Measurements from ENCODE around the gene ABHD11.
A peak's percentile ranks its signal among the peaks of the same experiment; 100 is the strongest.
"Not testable (repeated sequence)": the region's sequence is repeated elsewhere in the genome, so short reads cannot be mapped to it uniquely, and the experiment has no call there.

ABHD11 gene

DNA sequence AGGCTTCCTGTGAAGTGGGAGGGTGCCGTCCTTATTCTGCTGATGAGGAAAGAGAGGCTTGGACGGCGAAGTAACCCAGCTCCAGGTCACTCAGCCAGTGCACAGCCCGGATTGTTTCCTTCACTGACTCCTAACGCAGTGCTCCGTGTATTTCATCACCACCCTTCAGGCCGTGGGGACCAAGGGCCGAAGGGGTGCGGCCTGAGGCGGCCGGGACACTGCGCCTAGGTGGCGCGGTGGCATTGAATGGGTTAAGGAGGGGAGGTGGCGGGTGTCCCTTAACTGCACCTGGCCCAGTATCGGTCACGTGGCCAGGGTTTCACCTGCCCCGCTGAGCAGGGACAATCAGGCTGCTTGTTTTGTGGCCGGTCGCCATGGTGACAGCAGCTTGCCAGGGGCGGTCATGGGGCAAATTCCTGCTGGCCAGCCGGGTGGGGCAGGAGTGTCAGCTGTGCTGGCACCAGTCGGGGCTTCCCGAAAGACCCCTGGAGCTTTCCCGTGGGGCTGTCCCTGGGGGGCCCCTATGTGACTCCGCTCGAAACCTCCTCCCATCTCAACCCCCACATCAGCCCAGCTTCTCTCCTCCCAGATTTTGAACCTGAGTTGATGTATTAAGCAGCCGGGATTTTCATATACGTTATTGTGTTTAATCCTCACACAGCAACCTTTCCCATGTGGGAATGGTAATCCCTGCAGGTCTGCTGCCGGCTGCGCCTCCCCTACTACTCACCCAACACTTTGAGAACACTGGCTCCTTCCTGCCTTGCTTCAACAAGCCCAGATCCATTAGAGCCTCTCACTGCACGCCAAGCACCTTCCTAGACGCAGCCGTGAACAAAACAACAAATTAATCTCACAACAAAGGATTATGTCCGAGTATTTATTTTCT is 4.4 kb upstream of the ABHD11 start:
- DNase-seq, result no peak

DNA sequence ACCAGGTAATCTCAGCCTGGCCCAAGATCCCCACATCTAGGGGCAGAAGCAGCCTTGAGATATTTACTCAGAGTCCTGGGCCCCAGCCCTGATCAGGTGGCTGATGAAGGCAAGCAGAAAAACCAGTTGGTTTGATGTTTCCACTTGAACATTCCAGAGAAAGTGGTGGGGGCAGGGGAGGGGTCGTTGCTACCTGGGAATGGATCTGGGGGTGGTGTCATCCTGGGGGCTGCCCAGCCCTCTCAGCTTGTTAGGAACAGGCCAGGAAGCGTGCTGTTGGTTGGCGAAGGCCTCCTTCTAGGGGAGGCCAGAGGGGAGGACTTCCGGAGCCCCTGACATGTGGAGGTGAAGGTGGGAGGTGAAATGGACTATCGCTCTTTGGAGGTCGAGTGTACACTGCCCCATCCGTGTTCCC is 3.7 kb upstream of the ABHD11 start:
- DNase-seq, result no peak

DNA sequence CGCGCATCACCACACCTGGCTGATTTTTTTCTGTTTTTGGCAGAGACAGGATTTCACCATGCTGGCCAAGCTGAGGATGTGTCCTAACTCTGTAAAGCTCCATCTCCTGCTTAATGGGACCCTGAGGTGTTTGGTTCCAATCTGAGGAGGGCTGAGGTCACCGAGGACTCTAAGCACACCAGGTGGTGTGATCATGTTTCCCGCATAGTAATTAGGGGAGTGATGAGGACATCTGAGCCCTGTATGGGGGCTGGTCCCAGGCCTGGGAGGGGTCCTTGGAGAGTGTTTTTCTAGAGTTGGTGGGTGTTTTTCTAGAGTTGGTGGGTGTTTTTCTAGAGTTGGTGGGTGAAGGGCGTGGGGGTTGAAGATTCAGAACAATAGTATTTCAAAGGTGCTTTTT is 3.0 kb upstream of the ABHD11 start:
- no peak for DNase-seq

DNA sequence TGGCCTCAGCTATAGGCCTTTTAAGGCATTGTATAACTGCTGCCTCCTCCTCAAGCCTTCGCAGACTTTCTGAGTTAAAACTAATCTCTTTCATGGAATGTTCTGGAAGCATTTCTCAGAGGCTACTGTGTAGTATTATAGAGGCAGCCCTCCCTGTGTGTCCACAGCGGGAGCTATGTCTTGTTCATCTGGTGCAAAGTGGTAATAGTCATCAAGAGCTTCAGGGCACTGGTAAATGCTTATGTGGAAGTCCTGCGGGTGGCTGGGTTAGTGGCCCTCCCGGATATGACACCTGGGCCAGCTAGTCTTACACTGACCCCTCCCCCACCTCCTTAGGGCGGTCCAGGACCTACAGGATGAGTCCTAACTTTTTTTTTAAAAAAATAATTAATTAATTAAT is 2.2 kb upstream of the ABHD11 start:
- DNase-seq, result no peak

DNA sequence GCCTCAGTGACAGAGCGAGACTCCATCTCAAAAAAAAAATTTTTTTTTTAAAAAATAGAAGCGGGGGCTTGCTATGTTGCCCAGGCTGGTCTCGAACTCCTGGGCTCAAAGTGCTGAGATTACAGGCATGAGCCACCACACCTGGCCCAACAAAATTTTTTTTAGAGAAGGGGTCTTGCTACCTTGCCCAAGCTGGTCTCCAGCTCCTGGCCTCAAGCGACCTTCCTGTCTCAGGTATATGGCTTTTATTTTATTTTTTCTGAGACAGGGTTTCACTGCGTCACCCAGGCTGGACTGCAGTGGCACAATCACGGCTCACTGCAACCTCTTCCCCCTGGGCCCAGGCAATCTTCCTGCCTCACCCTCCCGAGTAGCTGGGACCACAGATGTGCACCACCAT is 1.6 kb upstream of the ABHD11 start:
- no peak for DNase-seq

GRCh38 chr7:73739387-73739767 is 775 bp upstream of the ABHD11 start:
- DNase-seq, result no peak

- peak; percentile 38 to 61 for DNase-seq
These were observed 386 bp downstream of the ABHD11 start for GRCh38 chr7:73738220-73738611.

DNA sequence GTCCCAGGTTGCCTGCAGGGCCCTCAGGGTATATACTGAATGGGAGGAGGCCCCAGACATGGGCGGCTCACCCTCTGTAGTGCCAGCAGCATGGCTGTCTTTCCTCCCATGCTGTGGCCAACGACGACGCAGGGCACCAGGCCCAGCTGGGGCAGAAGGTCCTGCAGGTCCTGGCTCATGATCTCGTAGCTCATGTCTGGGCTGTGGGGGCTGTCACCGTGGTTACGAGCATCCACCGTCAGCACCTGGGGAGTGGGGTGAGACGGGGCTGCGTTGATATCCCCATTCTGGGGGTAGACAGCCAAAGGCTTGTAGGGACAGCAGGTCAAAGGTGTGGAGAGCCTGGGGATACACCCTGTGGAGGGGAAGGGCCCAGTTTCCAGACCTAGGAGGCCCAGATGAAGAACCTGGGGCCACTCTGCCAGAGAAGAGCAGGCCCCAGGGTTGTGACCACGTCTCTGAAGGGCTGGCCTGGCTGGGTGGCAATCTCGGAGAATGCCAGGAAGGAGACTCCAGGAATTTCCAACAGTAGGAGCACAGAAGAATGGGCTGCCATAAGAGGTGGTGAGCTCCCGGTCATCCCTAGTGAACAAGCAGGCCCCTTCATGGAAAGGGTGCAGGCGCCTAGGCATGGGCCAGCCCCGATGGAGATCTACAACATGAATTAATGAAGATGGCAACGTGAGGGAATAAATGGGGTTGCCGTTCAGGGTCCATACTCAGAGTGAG is 947 bp downstream of the ABHD11 start:
- DNase-seq, result no peak

DNA sequence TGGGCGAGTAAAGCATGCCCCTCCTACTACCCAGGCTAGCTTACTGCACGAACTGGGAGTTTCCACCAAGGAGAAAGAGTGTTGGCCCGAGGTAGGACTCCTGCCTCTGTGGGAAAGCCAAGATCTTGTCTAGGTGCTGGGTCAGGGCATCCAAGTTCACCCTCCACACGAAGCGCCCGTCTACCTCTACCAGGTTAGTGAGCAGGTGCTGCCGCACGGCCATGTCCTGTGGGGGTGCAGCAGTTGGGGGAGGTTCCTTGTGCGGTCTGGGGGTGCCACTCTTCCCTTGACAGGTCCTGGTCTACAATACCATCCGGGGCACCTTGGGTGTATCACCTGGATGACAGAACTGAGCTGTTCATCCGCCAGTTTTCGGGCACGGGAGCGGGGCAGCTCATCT is 1.7 kb downstream of the ABHD11 start:
- DNase-seq, result no peak

DNA sequence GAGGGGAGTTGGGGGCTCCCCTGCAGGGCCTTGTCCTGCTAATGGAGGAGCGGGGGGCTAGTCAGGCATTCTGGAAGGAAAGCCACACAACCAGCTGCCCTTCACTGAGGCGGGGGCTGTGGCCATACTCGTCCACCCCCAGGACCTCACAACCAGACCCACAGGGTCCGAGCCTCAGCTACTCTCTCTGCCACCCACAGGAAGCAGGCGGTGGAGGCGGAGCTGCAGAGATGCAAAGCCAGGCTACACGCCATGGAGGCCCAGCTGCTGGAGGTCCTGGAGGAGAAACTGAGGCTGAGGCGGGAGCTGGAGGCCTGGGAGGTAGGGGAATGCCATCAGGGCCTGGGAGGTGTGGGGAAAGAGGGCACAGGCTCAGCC is 3.1 kb downstream of the ABHD11 start:
- no peak for DNase-seq

- DNase-seq, result peak; percentile 87
These were observed 3.7 kb downstream of the ABHD11 start for GRCh38 chr7:73734619-73735527.

GRCh38 chr7:73732397-73732796 is 6.2 kb downstream of the ABHD11 start:
- no peak for DNase-seq

- DNase-seq, result no peak
These were observed 8.1 kb downstream of the ABHD11 start for GRCh38 chr7:73730485-73730884.

GRCh38 chr7:73728551-73728950 is 10.1 kb downstream of the ABHD11 start:
- DNase-seq, result no peak

GRCh38 chr7:73727952-73728351 is 10.7 kb downstream of the ABHD11 start:
- no peak for DNase-seq

DNA sequence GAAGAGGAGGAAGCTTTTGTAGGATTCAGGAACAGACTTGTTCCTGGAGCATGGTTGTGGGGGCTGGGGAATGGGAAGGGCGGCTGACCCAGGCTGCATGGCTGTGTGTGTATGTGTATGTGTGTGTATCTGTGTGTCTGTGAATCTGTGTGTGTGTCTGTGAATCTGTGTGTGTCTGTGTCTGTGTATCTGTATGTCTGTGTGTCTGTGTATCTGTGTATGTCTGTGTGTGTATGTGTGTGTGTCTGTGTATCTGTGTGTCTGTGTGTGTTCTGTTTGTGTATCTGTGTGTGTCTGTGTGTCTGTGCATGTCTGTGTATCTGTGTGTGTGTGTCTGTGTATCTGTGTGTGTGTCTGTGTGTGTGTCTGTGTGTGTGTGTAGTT is 12.5 kb downstream of the ABHD11 start:
- DNase-seq, result no peak

- no peak for DNase-seq
These were observed 14.8 kb downstream of the ABHD11 start for GRCh38 chr7:73723813-73724212.

- no peak for DNase-seq
These were observed 15.8 kb downstream of the ABHD11 start for GRCh38 chr7:73722785-73723184.

- not testable (repeated sequence) for DNase-seq
These were observed 16.4 kb downstream of the ABHD11 start for GRCh38 chr7:73722182-73722581.

DNA sequence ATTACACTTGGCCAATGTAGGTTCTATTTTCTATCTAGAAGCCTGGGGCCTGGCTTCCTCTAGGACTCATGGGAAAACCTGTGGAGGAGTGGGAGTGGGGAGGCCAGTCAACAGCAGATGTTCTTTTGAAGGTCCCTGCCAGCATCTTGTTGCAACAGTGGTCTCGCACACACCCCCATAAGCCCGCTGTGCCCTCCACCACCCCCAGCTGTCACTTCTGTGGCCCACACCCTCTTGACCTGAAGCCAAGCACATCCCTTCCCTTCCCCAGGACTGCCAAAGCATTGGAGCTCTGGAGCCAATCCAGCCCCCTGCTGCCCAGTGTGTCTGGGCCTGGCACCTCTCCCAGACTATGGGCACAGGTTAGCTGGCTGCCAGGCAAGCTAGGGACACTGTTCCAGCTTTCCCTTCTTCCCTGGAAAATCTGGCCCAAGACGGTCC is 17.2 kb downstream of the ABHD11 start:
- no peak for DNase-seq

- DNase-seq, result not testable (repeated sequence)
These were observed 18.2 kb downstream of the ABHD11 start for GRCh38 chr7:73720443-73720842.

DNA sequence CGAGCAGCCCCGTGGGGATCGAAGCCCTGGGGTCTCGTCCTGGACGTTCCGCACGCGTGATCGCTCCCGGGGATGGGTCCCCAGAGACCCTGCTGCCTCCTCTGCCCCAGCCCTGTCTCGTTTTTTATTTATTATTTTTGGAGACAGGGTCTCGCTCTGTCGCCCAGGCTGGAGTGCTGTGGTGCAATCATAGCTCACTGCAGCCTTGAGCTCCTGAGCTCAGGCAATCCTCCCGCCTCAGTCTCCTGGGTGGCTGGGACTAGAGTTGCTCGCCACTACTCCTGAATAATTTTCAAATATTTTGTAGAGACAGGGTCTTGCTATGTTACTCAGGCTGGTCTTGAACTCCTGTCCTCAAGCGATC is 18.8 kb downstream of the ABHD11 start:
- DNase-seq, result no peak
